ENCODE results near the gene CSRP1. TPM values are rescaled to one million over a fixed set of nuclear protein-coding genes. Genes with fewer than 3 reads are reported as not detected.

CSRP1 gene
- total RNA-seq (135 and 174 TPM in 2 replicates), polyA plus RNA-seq (76.4 and 78.9 TPM in 2 replicates)

GRCh38 chr1:201506557-201507359, at the start of gene CSRP1:
Gene CSRP1, minus strand, starts transcription at chr1:201507123. Its CDS starts 10,820 bp downstream, at chr1:201496303.
- peak within 1 kb of the TSS; percentile 21 for H3K4me3 ChIP-seq
- no peak for TF ChIP-seq CTCF (IDR thresholded peaks at IDR 0.05; ENCODE audit: low read depth, low read length)
- H3K27me3 ChIP-seq: no peaks in the 10 kb centered on the region
- peaks cover 44% of the 10 kb centered on the region for H3K4me1 ChIP-seq (ENCODE audit: low read depth)
- peak within 1 kb of the TSS; percentile 99 for H3K27ac ChIP-seq
- H3K9me3 ChIP-seq (ENCODE audit: low read depth): no peaks in the 10 kb centered on the region
- H3K36me3 ChIP-seq: no peaks in the 10 kb centered on the region
- DNase-seq (ENCODE audit: low read depth in 1 of 2, low spot score in 1 of 2): peak; percentile 54 to 91

- Histone ChIP-seq H3K27ac (no peak overlapping the region), H3K36me3 (no peaks in the 10 kb centered on the region), H3K4me1 (ENCODE audit: low read depth) (peaks cover 9% of the 10 kb centered on the region), H3K4me3 (no peak overlapping the region), H3K27me3 (no peaks in the 10 kb centered on the region), H3K9me3 (ENCODE audit: low read depth) (no peaks in the 10 kb centered on the region)
- DNase-seq (ENCODE audit: low read depth in 1 of 2, low spot score in 1 of 2): no peak
- TF ChIP-seq CTCF (IDR thresholded peaks at IDR 0.05; ENCODE audit: low read depth, low read length): no peak
Observed at GRCh38 chr1:201555593-201555945, 48.6 kb upstream of the CSRP1 start.

- DNase-seq (ENCODE audit: low read depth in 1 of 2, low spot score in 1 of 2): no peak
- no peaks in the 10 kb centered on the region for H3K36me3 ChIP-seq
- TF ChIP-seq CTCF (IDR thresholded peaks at IDR 0.05; ENCODE audit: low read depth, low read length): no peak
- H3K27me3 ChIP-seq: no peaks in the 10 kb centered on the region
- peaks cover 9% of the 10 kb centered on the region for H3K4me1 ChIP-seq (ENCODE audit: low read depth)
- H3K9me3 ChIP-seq (ENCODE audit: low read depth): no peaks in the 10 kb centered on the region
- no peak overlapping the region for H3K27ac ChIP-seq
- no peak overlapping the region for H3K4me3 ChIP-seq
Observed at GRCh38 chr1:201554789-201555592, 48.1 kb upstream of the CSRP1 start.

GRCh38 chr1:201554190-201554600, 47.3 kb upstream of the CSRP1 start:
- peak in 1 of 2 donors; percentile 40 for DNase-seq (ENCODE audit: low read depth in 1 of 2, low spot score in 1 of 2)
- Histone ChIP-seq H3K9me3 (ENCODE audit: low read depth) (no peaks in the 10 kb centered on the region), H3K36me3 (no peaks in the 10 kb centered on the region), H3K27me3 (no peaks in the 10 kb centered on the region), H3K4me1 (ENCODE audit: low read depth) (peaks cover 9% of the 10 kb centered on the region), H3K27ac (peak overlapping the region; percentile 7), H3K4me3 (no peak overlapping the region)
- no peak for TF ChIP-seq CTCF (IDR thresholded peaks at IDR 0.05; ENCODE audit: low read depth, low read length)

- no peak for DNase-seq (ENCODE audit: low read depth in 1 of 2, low spot score in 1 of 2)
- no peak overlapping the region for H3K4me3 ChIP-seq
- H3K4me1 ChIP-seq (ENCODE audit: low read depth): peaks cover 9% of the 10 kb centered on the region
- no peak for TF ChIP-seq CTCF (IDR thresholded peaks at IDR 0.05; ENCODE audit: low read depth, low read length)
- H3K27me3 ChIP-seq: no peaks in the 10 kb centered on the region
- peak overlapping the region; percentile 7 for H3K27ac ChIP-seq
- H3K36me3 ChIP-seq: no peaks in the 10 kb centered on the region
- H3K9me3 ChIP-seq (ENCODE audit: low read depth): no peaks in the 10 kb centered on the region
Observed at GRCh38 chr1:201553496-201554189, 46.7 kb upstream of the CSRP1 start.

All from cardiac muscle cell (in vitro differentiated cells and primary cell).